Thyroid gland (tissue), 4 donors: ENCODE results near the gene PIBF1.

Source experiments
- POLR2A ChIP-seq, 2 donors: fragments of 450-650 bp; IDR thresholded peaks; one replicate each; pipeline ENCODE4 v1.6.1; 2017; ENCODE audit warnings: antibody characterized with exemption in 2 of 2, mild to moderate bottlenecking in 2 of 2, moderate library complexity in 1 of 2
- TF ChIP-seq, protein P1 (sequence below), 6 experiments: fragments of 200-600 bp in 3 of 6; fragments of 450-650 bp in 3 of 6; sonication (generic) in 3 of 6; IDR thresholded peaks; one replicate each; pipeline ENCODE4 v1.5.1; 2016 to 2019; ENCODE audit warnings: antibody characterized with exemption in 6 of 6, mild to moderate bottlenecking in 2 of 6, inconsistent platforms in 1 of 6, moderate library complexity in 1 of 6

- TF ChIP-seq, protein P1, sequence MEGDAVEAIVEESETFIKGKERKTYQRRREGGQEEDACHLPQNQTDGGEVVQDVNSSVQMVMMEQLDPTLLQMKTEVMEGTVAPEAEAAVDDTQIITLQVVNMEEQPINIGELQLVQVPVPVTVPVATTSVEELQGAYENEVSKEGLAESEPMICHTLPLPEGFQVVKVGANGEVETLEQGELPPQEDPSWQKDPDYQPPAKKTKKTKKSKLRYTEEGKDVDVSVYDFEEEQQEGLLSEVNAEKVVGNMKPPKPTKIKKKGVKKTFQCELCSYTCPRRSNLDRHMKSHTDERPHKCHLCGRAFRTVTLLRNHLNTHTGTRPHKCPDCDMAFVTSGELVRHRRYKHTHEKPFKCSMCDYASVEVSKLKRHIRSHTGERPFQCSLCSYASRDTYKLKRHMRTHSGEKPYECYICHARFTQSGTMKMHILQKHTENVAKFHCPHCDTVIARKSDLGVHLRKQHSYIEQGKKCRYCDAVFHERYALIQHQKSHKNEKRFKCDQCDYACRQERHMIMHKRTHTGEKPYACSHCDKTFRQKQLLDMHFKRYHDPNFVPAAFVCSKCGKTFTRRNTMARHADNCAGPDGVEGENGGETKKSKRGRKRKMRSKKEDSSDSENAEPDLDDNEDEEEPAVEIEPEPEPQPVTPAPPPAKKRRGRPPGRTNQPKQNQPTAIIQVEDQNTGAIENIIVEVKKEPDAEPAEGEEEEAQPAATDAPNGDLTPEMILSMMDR (IDR thresholded peaks at IDR 0.05) = no peak
- no peak for TF ChIP-seq POLR2A (IDR thresholded peaks at IDR 0.05)
These were observed 22.4 kb downstream of the PIBF1 start for GRCh38 chr13:72804301-72804700.
